GM12878 (cell line): ENCODE measurements around the gene H1-8. TPM values are rescaled to one million over a fixed set of nuclear protein-coding genes. Genes with fewer than 3 reads are reported as not detected.

Experiments
- ATAC-seq: fragments of 200-7000 bp; cut with Tn5 transposase; 3 replicates; pipeline ENCODE4 v1.9.1; 2020; ENCODE audit warnings: mild to moderate bottlenecking, moderate library complexity
- BruUV-seq: library from RNA; stranded (reverse); fragments of 400-500 nt; replicated peaks from 2 replicates; lab custom pipeline; 2021; lab: Mats Ljungman, UMichigan
- CTCF ChIA-PET: fragments of 300-600 bp; sonication (Branson Sonifier 250); formaldehyde crosslinking; extraction: SDS; loops from one replicate; lab custom pipeline; 2021; ENCODE audit warnings: inconsistent platforms; lab: Yijun Ruan, JAX
- POLR2A ChIA-PET: fragments of 350-600 bp; formaldehyde crosslinking; extraction: SDS; loops from one replicate; lab custom pipeline; 2021; ENCODE audit warnings: inconsistent platforms; lab: Charles Lee
- RAD21 ChIA-PET: fragments of 300-600 bp; sonication (Branson Sonifier 250); formaldehyde crosslinking; loops from one replicate; lab custom pipeline; 2023; ENCODE audit warnings: antibody characterized with exemption; ENCODE audit not compliant: unreplicated experiment; lab: Charles Lee
- SMC1A ChIA-PET: fragments of 300-600 bp; sonication (Branson Sonifier 250); formaldehyde crosslinking; loops from one replicate; lab custom pipeline; 2023; ENCODE audit not compliant: unreplicated experiment, uncharacterized antibody; lab: Charles Lee
- DNase-seq: peaks from one replicate; pipeline ENCODE4 v3.0.0-alpha.2; 2011; ENCODE audit warnings: low read depth, low spot score
- FAIRE-seq: peaks from 3 replicates; lab custom pipeline; 2011; peaks lifted over from hg19 to GRCh38; lab: Jason Lieb, UNC
- H2AFZ ChIP-seq: 2 replicates; pipeline ENCODE4 v1.6.0; 2011; ENCODE audit warnings: low read depth, low read length, control low read depth; ENCODE audit not compliant: control insufficient read depth
- H3K27ac ChIP-seq: 2 replicates; pipeline ENCODE4 v1.5.1; 2011; ENCODE audit warnings: control low read depth; ENCODE audit not compliant: control insufficient read depth, insufficient read depth
- H3K27me3 ChIP-seq, 2 experiments: replicated peaks in 1 of 2; 2 replicates each; pipeline versions ENCODE4 v1.6.0 to v1.6.1; 2011; ENCODE audit warnings: low read length in 1 of 2; ENCODE audit not compliant: control insufficient read depth in 2 of 2, insufficient read depth in 2 of 2
- H3K36me3 ChIP-seq, 2 experiments: 2 replicates each; pipeline ENCODE4 v1.5.1; 2011; ENCODE audit warnings: low read length in 1 of 2; ENCODE audit not compliant: control insufficient read depth in 2 of 2, insufficient read depth in 2 of 2
- H3K4me1 ChIP-seq: 2 replicates; pipeline ENCODE4 v1.6.1; 2011; ENCODE audit warnings: mild to moderate bottlenecking, low read length, moderate library complexity, mixed read lengths; ENCODE audit not compliant: control insufficient read depth, insufficient read depth
- H3K4me2 ChIP-seq: 2 replicates; pipeline ENCODE4 v1.6.0; 2011; ENCODE audit warnings: control low read depth; ENCODE audit not compliant: control insufficient read depth, insufficient read depth
- H3K4me3 ChIP-seq: fragments of 200-600 bp; sonication (generic); 2 replicates; pipeline ENCODE4 v1.5.1; 2016
- H3K79me2 ChIP-seq: 2 replicates; pipeline ENCODE4 v1.6.0; 2011; ENCODE audit warnings: low read length; ENCODE audit not compliant: control insufficient read depth, insufficient read depth
- H3K9ac ChIP-seq: 2 replicates; pipeline ENCODE4 v1.8.0; 2011; ENCODE audit warnings: low read length, control low read depth, mixed read lengths; ENCODE audit not compliant: control insufficient read depth, insufficient read depth
- H3K9me3 ChIP-seq: replicated peaks from 3 replicates; pipeline ENCODE4 v1.5.1; 2011; ENCODE audit warnings: mild to moderate bottlenecking, low read length; ENCODE audit not compliant: control insufficient read depth, insufficient read depth
- H4K20me1 ChIP-seq: 2 replicates; pipeline ENCODE4 v1.6.0; 2011; ENCODE audit not compliant: control insufficient read depth, insufficient read depth
- CREM ChIP-seq: IDR thresholded peaks from 2 replicates; pipeline ENCODE4 v1.6.1; 2014; ENCODE audit warnings: antibody characterized with exemption, low read depth
- GABPA ChIP-seq: IDR thresholded peaks from 2 replicates; pipeline ENCODE4 v1.6.1; 2014; ENCODE audit warnings: antibody characterized with exemption, low read depth, mild to moderate bottlenecking, inconsistent platforms
- GATAD2B ChIP-seq: fragments of 450-650 bp; conservative IDR thresholded peaks from 2 replicates; pipeline ENCODE4 v1.6.1; 2017; ENCODE audit warnings: low read depth, mild to moderate bottlenecking, moderate library complexity
- HDGF ChIP-seq: fragments of 450-650 bp; IDR thresholded peaks from 2 replicates; pipeline ENCODE4 v1.6.1; 2016; ENCODE audit warnings: antibody characterized with exemption
- NBN ChIP-seq: fragments of 450-650 bp; IDR thresholded peaks from 2 replicates; pipeline ENCODE4 v1.6.1; 2016
- NR2C2 ChIP-seq: IDR thresholded peaks from 2 replicates; pipeline ENCODE4 v1.6.1; 2011; ENCODE audit warnings: borderline replicate concordance, low read depth; ENCODE audit not compliant: control insufficient read depth, insufficient read length
- NR2F1 ChIP-seq: fragments of 450-650 bp; conservative IDR thresholded peaks from 2 replicates; pipeline ENCODE4 v1.6.1; 2017; ENCODE audit warnings: mild to moderate bottlenecking
- RB1 ChIP-seq: fragments of 450-650 bp; formaldehyde crosslinking; IDR thresholded peaks from 2 replicates; pipeline ENCODE4 v1.6.1; 2017; ENCODE audit warnings: mild to moderate bottlenecking, borderline replicate concordance
- SMAD5 ChIP-seq: IDR thresholded peaks from 2 replicates; pipeline ENCODE4 v1.6.1; 2016; ENCODE audit warnings: antibody characterized with exemption, low read depth
- SMARCA5 ChIP-seq: fragments of 450-650 bp; IDR thresholded peaks from 2 replicates; pipeline ENCODE4 v1.6.1; 2017; ENCODE audit warnings: mild to moderate bottlenecking
- TARDBP ChIP-seq: IDR thresholded peaks from 2 replicates; pipeline ENCODE4 v1.6.1; 2016; ENCODE audit warnings: borderline replicate concordance
- ZBED1 ChIP-seq: IDR thresholded peaks from 2 replicates; pipeline ENCODE4 v1.6.1; 2016; ENCODE audit warnings: borderline replicate concordance
- ZNF24 ChIP-seq: fragments of 450-650 bp; IDR thresholded peaks from 2 replicates; pipeline ENCODE4 v1.6.1; 2017; ENCODE audit warnings: antibody characterized with exemption, mild to moderate bottlenecking
- WGBS: methylation state at CpG from one replicate; pipeline ENCODE4 v1.1.6; 2016; ENCODE audit warnings: low lambda C conversion rate; ENCODE audit not compliant: insufficient replicate concordance, insufficient coverage; ENCODE audit errors: missing lambda C conversion rate; 5-methylcytosine and 5-hydroxymethylcytosine counted together
- in situ Hi-C: fragments of 300-500 bp; cut with MboI; formaldehyde crosslinking; loops from 9 replicates; pipeline ENCODE4 v1.14.3; 2018; ENCODE audit warnings: mixed read lengths
- intact Hi-C: fragments of 100-400 bp; cut with micrococcal nuclease; formaldehyde crosslinking; loops from one replicate; pipeline ENCODE4 v1.14.2; 2022; ENCODE audit not compliant: unreplicated experiment
- polyA plus RNA-seq, 11 experiments: library from polyadenylated mRNA; depleted of rRNA in 4 of 11; unstranded in 6 of 11; stranded (reverse) in 5 of 11; fragments of >200 nt; fragmentation: Nextera tagmentation in 4 of 11; fragmentation: Illumina TruSeq in 1 of 11; extraction: Ambion mirVana in 4 of 11; extraction: Trizol in 1 of 11; gene quantifications; 1 replicate in 1 of 11; 2 replicates in 10 of 11; pipeline versions ENCODE4 v1.2.1 to v1.2.3, GENCODE V29; 2011 to 2016; ENCODE audit warnings: inconsistent platforms in 2 of 11, missing spikeins in 2 of 11, low read depth in 1 of 11
- total RNA-seq, 4 experiments: library from RNA; depleted of rRNA in 3 of 4; stranded (reverse); fragments of >200 nt in 3 of 4; fragmentation: Illumina TruSeq in 1 of 4; extraction: Trizol in 1 of 4; gene quantifications; 2 replicates each; pipeline versions ENCODE4 v1.2.1 to v1.2.3, GENCODE V29; 2013 to 2021
- TF ChIP-seq, protein P1 (sequence below): fragments of 450-650 bp; IDR thresholded peaks from 2 replicates; pipeline ENCODE4 v1.6.1; 2018; ENCODE audit warnings: mild to moderate bottlenecking, low read depth, moderate library complexity; ENCODE audit not compliant: partially characterized antibody
- TF ChIP-seq, protein P2 (sequence below): IDR thresholded peaks from 2 replicates; pipeline ENCODE4 v1.6.1; 2011; ENCODE audit warnings: low read depth, mild to moderate bottlenecking, low read length, moderate library complexity, borderline replicate concordance; ENCODE audit errors: extremely low read depth
- TF ChIP-seq, protein P3 (sequence below): fragments of 450-650 bp; IDR thresholded peaks from 2 replicates; pipeline ENCODE4 v1.6.1; 2017; ENCODE audit warnings: antibody characterized with exemption, mild to moderate bottlenecking, moderate library complexity
- TF ChIP-seq, protein P4 (sequence below): IDR thresholded peaks from 2 replicates; pipeline ENCODE4 v1.6.1; 2012; ENCODE audit warnings: mild to moderate bottlenecking, low read depth, low read length

The H1-8 gene
- total and polyA plus RNA-seq, 10 of the 15 experiments (the other 5 are each of a cell fraction or from before 2014, with no cell fraction given) = not detected

DNA sequence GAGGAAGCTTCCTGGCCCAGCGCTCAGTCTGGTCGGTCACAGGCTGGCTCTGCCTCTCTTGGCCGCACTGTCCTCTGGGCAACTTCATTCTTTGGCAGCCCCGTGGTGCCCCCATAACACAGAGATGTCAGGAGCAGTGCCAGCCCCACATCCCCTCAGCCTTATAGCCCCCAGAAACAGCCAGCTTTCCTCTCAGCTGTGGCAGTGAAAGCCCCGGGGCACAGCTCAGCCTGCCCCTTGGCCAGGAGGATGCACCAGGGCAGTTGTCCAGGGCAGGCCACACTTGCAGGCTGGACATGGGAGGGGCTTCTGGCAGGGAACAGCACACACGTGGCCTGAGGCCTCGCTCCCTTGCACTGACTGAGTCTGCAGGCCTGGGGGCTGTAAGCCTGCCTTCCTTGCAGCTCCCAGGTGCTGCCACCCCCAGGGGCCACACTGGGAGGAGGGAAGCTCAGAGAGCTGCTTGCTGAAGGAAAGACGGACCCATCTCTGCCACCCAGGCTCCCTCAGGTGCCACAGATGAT lies 24.9 kb upstream of the H1-8 start:
- no TSS peak for BruUV-seq
- intact Hi-C loops = no loop called here
- no peak overlapping the region for H3K4me2 ChIP-seq
- in situ Hi-C loops = no loop called here
- SMC1A ChIA-PET = interaction anchor here (0.9 kb wide), 1 partner anchor 9 kb away, joined by 3 read pairs; no protein-coding TSS in a partner anchor
- no peaks in the 10 kb centered on the region for H3K27me3 ChIP-seq
- 68% methylated on average over 8 of the region's 8 CpGs for WGBS
- H3K4me3 ChIP-seq = no peak overlapping the region
- no peaks in the 10 kb centered on the region; a peak in 1 of 4 replicates for H3K36me3 ChIP-seq
- no peaks in the 10 kb centered on the region for H3K9me3 ChIP-seq
- H3K4me1 ChIP-seq = no peaks in the 10 kb centered on the region
- POLR2A ChIA-PET = no interaction called here
- FAIRE-seq (no peak), DNase-seq (no peak), ATAC-seq (no peak)
- H4K20me1 ChIP-seq = no peaks in the 10 kb centered on the region
- H3K9ac ChIP-seq = no peak overlapping the region
- H2AFZ ChIP-seq = no peak overlapping the region
- RAD21 ChIA-PET = no interaction called here
- no peak overlapping the region for H3K27ac ChIP-seq
- no peaks in the 10 kb centered on the region for H3K79me2 ChIP-seq
- CTCF ChIA-PET = no interaction called here
- no peak for TF ChIP-seq GABPA
- TF ChIP-seq, protein P1, sequence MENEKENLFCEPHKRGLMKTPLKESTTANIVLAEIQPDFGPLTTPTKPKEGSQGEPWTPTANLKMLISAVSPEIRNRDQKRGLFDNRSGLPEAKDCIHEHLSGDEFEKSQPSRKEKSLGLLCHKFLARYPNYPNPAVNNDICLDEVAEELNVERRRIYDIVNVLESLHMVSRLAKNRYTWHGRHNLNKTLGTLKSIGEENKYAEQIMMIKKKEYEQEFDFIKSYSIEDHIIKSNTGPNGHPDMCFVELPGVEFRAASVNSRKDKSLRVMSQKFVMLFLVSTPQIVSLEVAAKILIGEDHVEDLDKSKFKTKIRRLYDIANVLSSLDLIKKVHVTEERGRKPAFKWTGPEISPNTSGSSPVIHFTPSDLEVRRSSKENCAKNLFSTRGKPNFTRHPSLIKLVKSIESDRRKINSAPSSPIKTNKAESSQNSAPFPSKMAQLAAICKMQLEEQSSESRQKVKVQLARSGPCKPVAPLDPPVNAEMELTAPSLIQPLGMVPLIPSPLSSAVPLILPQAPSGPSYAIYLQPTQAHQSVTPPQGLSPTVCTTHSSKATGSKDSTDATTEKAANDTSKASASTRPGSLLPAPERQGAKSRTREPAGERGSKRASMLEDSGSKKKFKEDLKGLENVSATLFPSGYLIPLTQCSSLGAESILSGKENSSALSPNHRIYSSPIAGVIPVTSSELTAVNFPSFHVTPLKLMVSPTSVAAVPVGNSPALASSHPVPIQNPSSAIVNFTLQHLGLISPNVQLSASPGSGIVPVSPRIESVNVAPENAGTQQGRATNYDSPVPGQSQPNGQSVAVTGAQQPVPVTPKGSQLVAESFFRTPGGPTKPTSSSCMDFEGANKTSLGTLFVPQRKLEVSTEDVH = no peak
- TF ChIP-seq HDGF = no peak
- TF ChIP-seq GATAD2B = no peak
- TF ChIP-seq ZBED1 = no peak
- TF ChIP-seq ZNF24 = no peak
- no peak for TF ChIP-seq CREM
- TF ChIP-seq RB1 = no peak
- no peak for TF ChIP-seq NR2F1
- TF ChIP-seq, protein P2, sequence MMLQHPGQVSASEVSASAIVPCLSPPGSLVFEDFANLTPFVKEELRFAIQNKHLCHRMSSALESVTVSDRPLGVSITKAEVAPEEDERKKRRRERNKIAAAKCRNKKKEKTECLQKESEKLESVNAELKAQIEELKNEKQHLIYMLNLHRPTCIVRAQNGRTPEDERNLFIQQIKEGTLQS = no peak
- TF ChIP-seq TARDBP = no peak
- no peak for TF ChIP-seq SMARCA5
- TF ChIP-seq, protein P3, sequence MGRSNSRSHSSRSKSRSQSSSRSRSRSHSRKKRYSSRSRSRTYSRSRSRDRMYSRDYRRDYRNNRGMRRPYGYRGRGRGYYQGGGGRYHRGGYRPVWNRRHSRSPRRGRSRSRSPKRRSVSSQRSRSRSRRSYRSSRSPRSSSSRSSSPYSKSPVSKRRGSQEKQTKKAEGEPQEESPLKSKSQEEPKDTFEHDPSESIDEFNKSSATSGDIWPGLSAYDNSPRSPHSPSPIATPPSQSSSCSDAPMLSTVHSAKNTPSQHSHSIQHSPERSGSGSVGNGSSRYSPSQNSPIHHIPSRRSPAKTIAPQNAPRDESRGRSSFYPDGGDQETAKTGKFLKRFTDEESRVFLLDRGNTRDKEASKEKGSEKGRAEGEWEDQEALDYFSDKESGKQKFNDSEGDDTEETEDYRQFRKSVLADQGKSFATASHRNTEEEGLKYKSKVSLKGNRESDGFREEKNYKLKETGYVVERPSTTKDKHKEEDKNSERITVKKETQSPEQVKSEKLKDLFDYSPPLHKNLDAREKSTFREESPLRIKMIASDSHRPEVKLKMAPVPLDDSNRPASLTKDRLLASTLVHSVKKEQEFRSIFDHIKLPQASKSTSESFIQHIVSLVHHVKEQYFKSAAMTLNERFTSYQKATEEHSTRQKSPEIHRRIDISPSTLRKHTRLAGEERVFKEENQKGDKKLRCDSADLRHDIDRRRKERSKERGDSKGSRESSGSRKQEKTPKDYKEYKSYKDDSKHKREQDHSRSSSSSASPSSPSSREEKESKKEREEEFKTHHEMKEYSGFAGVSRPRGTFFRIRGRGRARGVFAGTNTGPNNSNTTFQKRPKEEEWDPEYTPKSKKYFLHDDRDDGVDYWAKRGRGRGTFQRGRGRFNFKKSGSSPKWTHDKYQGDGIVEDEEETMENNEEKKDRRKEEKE = no peak
- TF ChIP-seq NR2C2 = no peak
- TF ChIP-seq, protein P4, sequence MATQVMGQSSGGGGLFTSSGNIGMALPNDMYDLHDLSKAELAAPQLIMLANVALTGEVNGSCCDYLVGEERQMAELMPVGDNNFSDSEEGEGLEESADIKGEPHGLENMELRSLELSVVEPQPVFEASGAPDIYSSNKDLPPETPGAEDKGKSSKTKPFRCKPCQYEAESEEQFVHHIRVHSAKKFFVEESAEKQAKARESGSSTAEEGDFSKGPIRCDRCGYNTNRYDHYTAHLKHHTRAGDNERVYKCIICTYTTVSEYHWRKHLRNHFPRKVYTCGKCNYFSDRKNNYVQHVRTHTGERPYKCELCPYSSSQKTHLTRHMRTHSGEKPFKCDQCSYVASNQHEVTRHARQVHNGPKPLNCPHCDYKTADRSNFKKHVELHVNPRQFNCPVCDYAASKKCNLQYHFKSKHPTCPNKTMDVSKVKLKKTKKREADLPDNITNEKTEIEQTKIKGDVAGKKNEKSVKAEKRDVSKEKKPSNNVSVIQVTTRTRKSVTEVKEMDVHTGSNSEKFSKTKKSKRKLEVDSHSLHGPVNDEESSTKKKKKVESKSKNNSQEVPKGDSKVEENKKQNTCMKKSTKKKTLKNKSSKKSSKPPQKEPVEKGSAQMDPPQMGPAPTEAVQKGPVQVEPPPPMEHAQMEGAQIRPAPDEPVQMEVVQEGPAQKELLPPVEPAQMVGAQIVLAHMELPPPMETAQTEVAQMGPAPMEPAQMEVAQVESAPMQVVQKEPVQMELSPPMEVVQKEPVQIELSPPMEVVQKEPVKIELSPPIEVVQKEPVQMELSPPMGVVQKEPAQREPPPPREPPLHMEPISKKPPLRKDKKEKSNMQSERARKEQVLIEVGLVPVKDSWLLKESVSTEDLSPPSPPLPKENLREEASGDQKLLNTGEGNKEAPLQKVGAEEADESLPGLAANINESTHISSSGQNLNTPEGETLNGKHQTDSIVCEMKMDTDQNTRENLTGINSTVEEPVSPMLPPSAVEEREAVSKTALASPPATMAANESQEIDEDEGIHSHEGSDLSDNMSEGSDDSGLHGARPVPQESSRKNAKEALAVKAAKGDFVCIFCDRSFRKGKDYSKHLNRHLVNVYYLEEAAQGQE = no peak
- TF ChIP-seq SMAD5 = no peak
- no peak for TF ChIP-seq NBN
